Tibial nerve (tissue), 4 donors: Measurements from ENCODE around the gene DRC1. TPM values are rescaled to one million over a fixed set of nuclear protein-coding genes. Genes with fewer than 3 reads are reported as not detected.
A peak's percentile ranks its signal among the peaks of the same experiment; 100 is the strongest.

Experiments used
- DNase-seq, 2 donors: peaks; one replicate each; pipeline ENCODE4 v3.0.0-alpha.2; 2019; ENCODE audit warnings: low spot score in 2 of 2
- H3K27ac ChIP-seq, 4 donors: fragments of 200-600 bp; sonication (generic) in 3 of 4; one replicate each; pipeline ENCODE4 v1.5.1; 2017 to 2019; ENCODE audit warnings: mild to moderate bottlenecking in 1 of 4
- H3K27me3 ChIP-seq, 2 donors: fragments of 200-600 bp; sonication (generic) in 1 of 2; one replicate each; pipeline versions ENCODE4 v1.5.1 to v1.6.0; 2017 to 2019
- H3K36me3 ChIP-seq, 3 donors: fragments of 200-600 bp; sonication (generic); one replicate each; pipeline ENCODE4 v1.5.1; 2018 to 2019
- H3K4me1 ChIP-seq, 4 donors: fragments of 200-600 bp; sonication (generic) in 3 of 4; one replicate each; pipeline ENCODE4 v1.5.1; 2017 to 2019
- H3K4me3 ChIP-seq, 4 donors: fragments of 200-600 bp; sonication (generic) in 3 of 4; one replicate each; pipeline ENCODE4 v1.5.1; 2017 to 2019; ENCODE audit warnings: mild to moderate bottlenecking in 1 of 4, moderate library complexity in 1 of 4
- H3K9me3 ChIP-seq, 4 donors: fragments of 200-600 bp; sonication (generic) in 3 of 4; one replicate each; pipeline ENCODE4 v1.5.1; 2017 to 2019
- CTCF ChIP-seq, 5 experiments: fragments of 200-600 bp in 3 of 5; fragments of 450-650 bp in 2 of 5; sonication (generic) in 3 of 5; IDR thresholded peaks; one replicate each; pipeline ENCODE4 v1.5.1; 2016 to 2019; ENCODE audit warnings: antibody characterized with exemption in 5 of 5, mild to moderate bottlenecking in 3 of 5, moderate library complexity in 2 of 5
- EP300 ChIP-seq, 2 donors: sonication (generic); formaldehyde crosslinking; IDR thresholded peaks; one replicate each; pipeline ENCODE4 v1.6.1; 2017; ENCODE audit warnings: antibody characterized with exemption in 2 of 2, mild to moderate bottlenecking in 1 of 2
- POLR2A ChIP-seq, 2 donors: fragments of 450-650 bp; IDR thresholded peaks; one replicate each; pipeline ENCODE4 v1.6.1; 2017; ENCODE audit warnings: antibody characterized with exemption in 2 of 2, mild to moderate bottlenecking in 2 of 2, moderate library complexity in 2 of 2
- WGBS, 2 donors: methylation state at CpG; one replicate each; pipeline ENCODE4 v1.1.5; 2018; 5-methylcytosine and 5-hydroxymethylcytosine counted together
- total RNA-seq, 4 donors: library from RNA; depleted of rRNA; stranded (reverse); fragments of >200 nt; gene quantifications; one replicate each; pipeline ENCODE4 v1.1.0, GENCODE V29; 2016

Gene DRC1
- total RNA-seq, 4 donors from 2014 or later: 0.22 to 5.7 (median 1.7) TPM

GRCh38 chr2:26449278-26450030, 47.7 kb downstream of the DRC1 start:
- H3K36me3 ChIP-seq: no peaks in the 10 kb centered on the region
- H3K4me3 ChIP-seq: no peak overlapping the region
- TF ChIP-seq EP300 (IDR thresholded peaks at IDR 0.05): no peak
- TF ChIP-seq POLR2A (IDR thresholded peaks at IDR 0.05): no peak
- TF ChIP-seq CTCF (IDR thresholded peaks at IDR 0.05): no peak
- no peak overlapping the region for H3K27ac ChIP-seq
- WGBS, 2 donors: 88 to 89% methylated on average over 10 of the region's 10 CpGs
- no peaks in the 10 kb centered on the region for H3K4me1 ChIP-seq
- H3K27me3 ChIP-seq: no peaks in the 10 kb centered on the region
- no peak for DNase-seq
- no peaks in the 10 kb centered on the region for H3K9me3 ChIP-seq

GRCh38 chr2:26450031-26450635, 48.4 kb downstream of the DRC1 start:
- Histone ChIP-seq H3K27ac (no peak overlapping the region), H3K36me3 (no peaks in the 10 kb centered on the region), H3K9me3 (no peaks in the 10 kb centered on the region), H3K4me3 (no peak overlapping the region), H3K27me3 (no peaks in the 10 kb centered on the region), H3K4me1 (no peaks in the 10 kb centered on the region)
- WGBS, 2 donors: 90 to 93% methylated on average over 13 of the region's 13 CpGs
- DNase-seq: no peak
- TF ChIP-seq CTCF (IDR thresholded peaks at IDR 0.05) (no peak), POLR2A (IDR thresholded peaks at IDR 0.05) (no peak), EP300 (IDR thresholded peaks at IDR 0.05) (no peak)

- peaks cover 0 to 8% (median 0%) of the 10 kb centered on the region in 4 donors for H3K4me1 ChIP-seq
- H3K27ac ChIP-seq: no peak overlapping the region
- DNase-seq: no peak
- TF ChIP-seq EP300 (IDR thresholded peaks at IDR 0.05): no peak
- no peak for TF ChIP-seq POLR2A (IDR thresholded peaks at IDR 0.05)
- no peak for TF ChIP-seq CTCF (IDR thresholded peaks at IDR 0.05)
- no peak overlapping the region for H3K4me3 ChIP-seq
- no peaks in the 10 kb centered on the region for H3K27me3 ChIP-seq
- 95 to 97% methylated on average over 1 of the region's 1 CpG for WGBS, 2 donors
- no peaks in the 10 kb centered on the region for H3K36me3 ChIP-seq
- H3K9me3 ChIP-seq: no peaks in the 10 kb centered on the region
Observed at GRCh38 chr2:26451700-26452099, 50.0 kb downstream of the DRC1 start.

GRCh38 chr2:26453421-26454329, 52.0 kb downstream of the DRC1 start:
- Histone ChIP-seq H3K4me3 (no peak overlapping the region), H3K4me1 (peaks cover 0 to 16% (median 0%) of the 10 kb centered on the region in 4 donors), H3K36me3 (no peaks in the 10 kb centered on the region), H3K9me3 (no peaks in the 10 kb centered on the region), H3K27me3 (no peaks in the 10 kb centered on the region), H3K27ac (no peak overlapping the region)
- WGBS, 2 donors: 85 to 87% methylated on average over 11 of the region's 11 CpGs
- DNase-seq: no peak
- TF ChIP-seq CTCF (IDR thresholded peaks at IDR 0.05) (no peak), EP300 (IDR thresholded peaks at IDR 0.05) (peak in 1 of 2 donors; percentile 66)
